ENCODE data around the gene LSAMP.

DNA sequence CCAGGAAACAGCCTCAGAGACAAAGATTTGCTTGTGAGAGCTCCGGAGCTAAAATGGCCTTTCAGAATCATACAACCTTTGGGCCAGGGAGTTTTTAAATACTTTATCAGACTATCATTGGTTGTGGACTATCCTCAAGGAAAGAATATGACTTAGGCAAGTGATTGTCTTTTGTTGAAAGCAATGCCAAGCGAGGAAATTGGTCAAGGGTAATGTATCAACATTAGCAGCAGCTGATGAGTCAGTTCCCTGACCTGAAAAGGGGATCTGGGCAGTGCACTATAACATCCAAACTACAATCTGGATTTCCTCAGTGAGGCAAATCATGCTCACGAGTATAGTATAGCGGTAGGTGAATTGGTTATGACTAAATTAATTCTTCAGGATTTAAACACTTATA is 303.6 kb downstream of the LSAMP start:
- TF ChIP-seq, protein P1, sequence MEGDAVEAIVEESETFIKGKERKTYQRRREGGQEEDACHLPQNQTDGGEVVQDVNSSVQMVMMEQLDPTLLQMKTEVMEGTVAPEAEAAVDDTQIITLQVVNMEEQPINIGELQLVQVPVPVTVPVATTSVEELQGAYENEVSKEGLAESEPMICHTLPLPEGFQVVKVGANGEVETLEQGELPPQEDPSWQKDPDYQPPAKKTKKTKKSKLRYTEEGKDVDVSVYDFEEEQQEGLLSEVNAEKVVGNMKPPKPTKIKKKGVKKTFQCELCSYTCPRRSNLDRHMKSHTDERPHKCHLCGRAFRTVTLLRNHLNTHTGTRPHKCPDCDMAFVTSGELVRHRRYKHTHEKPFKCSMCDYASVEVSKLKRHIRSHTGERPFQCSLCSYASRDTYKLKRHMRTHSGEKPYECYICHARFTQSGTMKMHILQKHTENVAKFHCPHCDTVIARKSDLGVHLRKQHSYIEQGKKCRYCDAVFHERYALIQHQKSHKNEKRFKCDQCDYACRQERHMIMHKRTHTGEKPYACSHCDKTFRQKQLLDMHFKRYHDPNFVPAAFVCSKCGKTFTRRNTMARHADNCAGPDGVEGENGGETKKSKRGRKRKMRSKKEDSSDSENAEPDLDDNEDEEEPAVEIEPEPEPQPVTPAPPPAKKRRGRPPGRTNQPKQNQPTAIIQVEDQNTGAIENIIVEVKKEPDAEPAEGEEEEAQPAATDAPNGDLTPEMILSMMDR (IDR thresholded peaks at IDR 0.05), result no peak
- no peak for TF ChIP-seq POLR2AphosphoS5 (IDR thresholded peaks at IDR 0.05; ENCODE audit: low read depth, low read length)
- no peak for TF ChIP-seq YY1 (IDR thresholded peaks at IDR 0.05; ENCODE audit: low read depth)
- TF ChIP-seq, protein P2, sequence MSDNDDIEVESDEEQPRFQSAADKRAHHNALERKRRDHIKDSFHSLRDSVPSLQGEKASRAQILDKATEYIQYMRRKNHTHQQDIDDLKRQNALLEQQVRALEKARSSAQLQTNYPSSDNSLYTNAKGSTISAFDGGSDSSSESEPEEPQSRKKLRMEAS (IDR thresholded peaks at IDR 0.05; ENCODE audit: low read depth), result no peak
- TF ChIP-seq, protein P3, sequence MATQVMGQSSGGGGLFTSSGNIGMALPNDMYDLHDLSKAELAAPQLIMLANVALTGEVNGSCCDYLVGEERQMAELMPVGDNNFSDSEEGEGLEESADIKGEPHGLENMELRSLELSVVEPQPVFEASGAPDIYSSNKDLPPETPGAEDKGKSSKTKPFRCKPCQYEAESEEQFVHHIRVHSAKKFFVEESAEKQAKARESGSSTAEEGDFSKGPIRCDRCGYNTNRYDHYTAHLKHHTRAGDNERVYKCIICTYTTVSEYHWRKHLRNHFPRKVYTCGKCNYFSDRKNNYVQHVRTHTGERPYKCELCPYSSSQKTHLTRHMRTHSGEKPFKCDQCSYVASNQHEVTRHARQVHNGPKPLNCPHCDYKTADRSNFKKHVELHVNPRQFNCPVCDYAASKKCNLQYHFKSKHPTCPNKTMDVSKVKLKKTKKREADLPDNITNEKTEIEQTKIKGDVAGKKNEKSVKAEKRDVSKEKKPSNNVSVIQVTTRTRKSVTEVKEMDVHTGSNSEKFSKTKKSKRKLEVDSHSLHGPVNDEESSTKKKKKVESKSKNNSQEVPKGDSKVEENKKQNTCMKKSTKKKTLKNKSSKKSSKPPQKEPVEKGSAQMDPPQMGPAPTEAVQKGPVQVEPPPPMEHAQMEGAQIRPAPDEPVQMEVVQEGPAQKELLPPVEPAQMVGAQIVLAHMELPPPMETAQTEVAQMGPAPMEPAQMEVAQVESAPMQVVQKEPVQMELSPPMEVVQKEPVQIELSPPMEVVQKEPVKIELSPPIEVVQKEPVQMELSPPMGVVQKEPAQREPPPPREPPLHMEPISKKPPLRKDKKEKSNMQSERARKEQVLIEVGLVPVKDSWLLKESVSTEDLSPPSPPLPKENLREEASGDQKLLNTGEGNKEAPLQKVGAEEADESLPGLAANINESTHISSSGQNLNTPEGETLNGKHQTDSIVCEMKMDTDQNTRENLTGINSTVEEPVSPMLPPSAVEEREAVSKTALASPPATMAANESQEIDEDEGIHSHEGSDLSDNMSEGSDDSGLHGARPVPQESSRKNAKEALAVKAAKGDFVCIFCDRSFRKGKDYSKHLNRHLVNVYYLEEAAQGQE (IDR thresholded peaks at IDR 0.05; ENCODE audit: low read depth, low read length), result no peak
- TF ChIP-seq RCOR1 (IDR thresholded peaks at IDR 0.05; ENCODE audit: low read length), result no peak
- no peak for TF ChIP-seq RAD21 (IDR thresholded peaks at IDR 0.05; ENCODE audit: low read length)
- no peak for TF ChIP-seq SMC3 (IDR thresholded peaks at IDR 0.05; ENCODE audit: low read depth, low read length)
- TF ChIP-seq, protein P4, sequence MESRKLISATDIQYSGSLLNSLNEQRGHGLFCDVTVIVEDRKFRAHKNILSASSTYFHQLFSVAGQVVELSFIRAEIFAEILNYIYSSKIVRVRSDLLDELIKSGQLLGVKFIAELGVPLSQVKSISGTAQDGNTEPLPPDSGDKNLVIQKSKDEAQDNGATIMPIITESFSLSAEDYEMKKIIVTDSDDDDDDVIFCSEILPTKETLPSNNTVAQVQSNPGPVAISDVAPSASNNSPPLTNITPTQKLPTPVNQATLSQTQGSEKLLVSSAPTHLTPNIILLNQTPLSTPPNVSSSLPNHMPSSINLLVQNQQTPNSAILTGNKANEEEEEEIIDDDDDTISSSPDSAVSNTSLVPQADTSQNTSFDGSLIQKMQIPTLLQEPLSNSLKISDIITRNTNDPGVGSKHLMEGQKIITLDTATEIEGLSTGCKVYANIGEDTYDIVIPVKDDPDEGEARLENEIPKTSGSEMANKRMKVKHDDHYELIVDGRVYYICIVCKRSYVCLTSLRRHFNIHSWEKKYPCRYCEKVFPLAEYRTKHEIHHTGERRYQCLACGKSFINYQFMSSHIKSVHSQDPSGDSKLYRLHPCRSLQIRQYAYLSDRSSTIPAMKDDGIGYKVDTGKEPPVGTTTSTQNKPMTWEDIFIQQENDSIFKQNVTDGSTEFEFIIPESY (IDR thresholded peaks at IDR 0.05; ENCODE audit: borderline replicate concordance, low read depth), result no peak
- no peak for TF ChIP-seq TAF1 (IDR thresholded peaks at IDR 0.05; ENCODE audit: borderline replicate concordance, low read depth, low read length)
- TF ChIP-seq, protein P5, sequence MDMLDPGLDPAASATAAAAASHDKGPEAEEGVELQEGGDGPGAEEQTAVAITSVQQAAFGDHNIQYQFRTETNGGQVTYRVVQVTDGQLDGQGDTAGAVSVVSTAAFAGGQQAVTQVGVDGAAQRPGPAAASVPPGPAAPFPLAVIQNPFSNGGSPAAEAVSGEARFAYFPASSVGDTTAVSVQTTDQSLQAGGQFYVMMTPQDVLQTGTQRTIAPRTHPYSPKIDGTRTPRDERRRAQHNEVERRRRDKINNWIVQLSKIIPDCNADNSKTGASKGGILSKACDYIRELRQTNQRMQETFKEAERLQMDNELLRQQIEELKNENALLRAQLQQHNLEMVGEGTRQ (IDR thresholded peaks at IDR 0.05; ENCODE audit: borderline replicate concordance, low read depth, low read length), result no peak
- no peak for TF ChIP-seq RFX5 (IDR thresholded peaks at IDR 0.05; ENCODE audit: low read length)
- TF ChIP-seq ELF1 (IDR thresholded peaks at IDR 0.05), result no peak
- no peak for TF ChIP-seq EP300 (IDR thresholded peaks at IDR 0.05; ENCODE audit: borderline replicate concordance in 1 of 2, low read depth in 1 of 2, low read length in 1 of 2)

Data from SK-N-SH (cell line).